Effector memory CD8-positive, alpha-beta T cell (primary cell): ENCODE data around the gene PSMA1.
A peak's percentile ranks its signal among the peaks of the same experiment; 100 is the strongest.

Source experiments
- ATAC-seq: fragments of 150-1000 bp; cut with Tn5 transposase; replicated peaks from 2 replicates; pipeline ENCODE4 v1.10.0; 2021; ENCODE audit warnings: mild to moderate bottlenecking, moderate library complexity
- DNase-seq, 3 experiments: peaks; one replicate each; pipeline ENCODE4 v3.0.0; 2021
- H3K27ac Mint-ChIP-seq, 2 donors: one replicate each; pipeline ENCODE4 v1.8.0; 2022; ENCODE audit warnings: mild to moderate bottlenecking in 2 of 2, mixed read lengths in 2 of 2, moderate library complexity in 2 of 2
- H3K27me3 Mint-ChIP-seq, 2 donors: one replicate each; pipeline ENCODE4 v1.8.0; 2022; ENCODE audit warnings: mixed read lengths in 2 of 2
- H3K36me3 Mint-ChIP-seq: one replicate; pipeline ENCODE4 v1.8.0; 2022; ENCODE audit warnings: mild to moderate bottlenecking, moderate library complexity, mixed read lengths; ENCODE audit not compliant: insufficient read depth
- H3K4me1 Mint-ChIP-seq, 2 donors: one replicate each; pipeline ENCODE4 v1.8.0; 2022; ENCODE audit warnings: low read depth in 2 of 2, mixed read lengths in 2 of 2
- H3K4me3 Mint-ChIP-seq, 2 donors: one replicate each; pipeline ENCODE4 v1.8.0; 2022; ENCODE audit warnings: mild to moderate bottlenecking in 2 of 2, mixed read lengths in 2 of 2, moderate library complexity in 2 of 2
- H3K9me3 Mint-ChIP-seq, 2 donors: one replicate each; pipeline ENCODE4 v1.8.0; 2022; ENCODE audit warnings: mixed read lengths in 2 of 2

PSMA1 gene

GRCh38 chr11:14518820-14519219, 1.4 kb downstream of the PSMA1 start:
- Mint-ChIP-seq H3K4me1 (peaks cover 19 to 26% of the 10 kb centered on the region in 2 donors), H3K36me3 (peaks cover 54% of the 10 kb centered on the region), H3K27ac (peak overlapping the region; percentile 97 to 98), H3K9me3 (no peaks in the 10 kb centered on the region), H3K27me3 (no peaks in the 10 kb centered on the region), H3K4me3 (peak overlapping the region; percentile 89 to 96)
- DNase-seq (no peak), ATAC-seq (no peak)

GRCh38 chr11:14513800-14514199, 6.4 kb downstream of the PSMA1 start:
- DNase-seq = no peak
- no peak for ATAC-seq
- Mint-ChIP-seq H3K36me3 (peaks cover 91% of the 10 kb centered on the region), H3K27me3 (no peaks in the 10 kb centered on the region), H3K9me3 (no peaks in the 10 kb centered on the region), H3K4me3 (no peak overlapping the region), H3K4me1 (peaks cover 6 to 8% of the 10 kb centered on the region in 2 donors), H3K27ac (peak overlapping the region in 1 of 2 donors; percentile 54)

- no peaks in the 10 kb centered on the region for H3K4me1 Mint-ChIP-seq
- peak overlapping the region in 1 of 2 donors; percentile 6 for H3K27ac Mint-ChIP-seq
- no peak for ATAC-seq
- H3K36me3 Mint-ChIP-seq = peaks cover 82% of the 10 kb centered on the region
- H3K4me3 Mint-ChIP-seq = no peak overlapping the region
- no peak for DNase-seq
- no peaks in the 10 kb centered on the region for H3K9me3 Mint-ChIP-seq
- H3K27me3 Mint-ChIP-seq = no peaks in the 10 kb centered on the region
Measured at GRCh38 chr11:14506532-14506931, 13.7 kb downstream of the PSMA1 start.

GRCh38 chr11:14503023-14503422, 17.2 kb downstream of the PSMA1 start:
- peaks cover 72% of the 10 kb centered on the region for H3K36me3 Mint-ChIP-seq

GRCh38 chr11:14502039-14502438, 18.1 kb downstream of the PSMA1 start:
- Mint-ChIP-seq H3K4me1 (peaks cover 15 to 18% of the 10 kb centered on the region in 2 donors), H3K4me3 (no peak overlapping the region), H3K36me3 (peaks cover 73% of the 10 kb centered on the region), H3K27me3 (no peaks in the 10 kb centered on the region), H3K27ac (no peak overlapping the region), H3K9me3 (no peaks in the 10 kb centered on the region)
- ATAC-seq (no peak), DNase-seq (no peak)

More at GRCh38 chr11:14503023-14503422, 17.2 kb downstream of the PSMA1 start:
- no peak overlapping the region for H3K27ac Mint-ChIP-seq
- H3K4me3 Mint-ChIP-seq = no peak overlapping the region
- no peaks in the 10 kb centered on the region for H3K9me3 Mint-ChIP-seq
- ATAC-seq = no peak
- H3K4me1 Mint-ChIP-seq = peaks cover 8% of the 10 kb centered on the region in 2 donors
- DNase-seq = no peak
- no peaks in the 10 kb centered on the region for H3K27me3 Mint-ChIP-seq

- peak overlapping the region; percentile 95 to 99 for H3K4me3 Mint-ChIP-seq
- ATAC-seq (peak; percentile 47), DNase-seq (peak; percentile 28 to 41 (median 40))
- H3K27me3 Mint-ChIP-seq = no peaks in the 10 kb centered on the region
- no peaks in the 10 kb centered on the region for H3K9me3 Mint-ChIP-seq
- peaks cover 20 to 27% of the 10 kb centered on the region in 2 donors for H3K4me1 Mint-ChIP-seq
- H3K27ac Mint-ChIP-seq = peak overlapping the region; percentile 99
- H3K36me3 Mint-ChIP-seq = peaks cover 73% of the 10 kb centered on the region
Measured at GRCh38 chr11:14500181-14500651, 20.0 kb downstream of the PSMA1 start.

GRCh38 chr11:14499560-14500180, 20.5 kb downstream of the PSMA1 start, which contains the start of gene COPB1:
Gene COPB1, minus strand, starts transcription at chr11:14499811. Its CDS starts 883 bp downstream, at chr11:14498928.
- ATAC-seq = peak; percentile 95
- Mint-ChIP-seq H3K4me1 (peaks cover 22 to 32% of the 10 kb centered on the region in 2 donors), H3K27ac (peak within 1 kb of the TSS; percentile 99), H3K4me3 (peak within 1 kb of the TSS; percentile 95 to 99), H3K36me3 (peaks cover 73% of the 10 kb centered on the region), H3K27me3 (no peaks in the 10 kb centered on the region), H3K9me3 (no peaks in the 10 kb centered on the region)
- peak; percentile 90 to 92 (median 92) for DNase-seq

GRCh38 chr11:14499178-14499559, 21.0 kb downstream of the PSMA1 start:
- Mint-ChIP-seq H3K4me1 (peaks cover 22 to 32% of the 10 kb centered on the region in 2 donors), H3K4me3 (peak overlapping the region; percentile 95 to 99), H3K36me3 (peaks cover 73% of the 10 kb centered on the region), H3K27me3 (no peaks in the 10 kb centered on the region), H3K27ac (peak overlapping the region; percentile 99), H3K9me3 (no peaks in the 10 kb centered on the region)
- ATAC-seq = peak; percentile 26
- DNase-seq = peak in 2 of 3 experiments; percentile 18 to 27

GRCh38 chr11:14480716-14481115, 39.5 kb downstream of the PSMA1 start:
- no peaks in the 10 kb centered on the region for H3K9me3 Mint-ChIP-seq
- H3K4me3 Mint-ChIP-seq = no peak overlapping the region
- no peaks in the 10 kb centered on the region for H3K27me3 Mint-ChIP-seq
- H3K27ac Mint-ChIP-seq = peak overlapping the region in 1 of 2 donors; percentile 25
- H3K36me3 Mint-ChIP-seq = peaks cover 98% of the 10 kb centered on the region
- DNase-seq (no peak), ATAC-seq (no peak)
- peaks cover 9 to 26% of the 10 kb centered on the region in 2 donors for H3K4me1 Mint-ChIP-seq

GRCh38 chr11:14471127-14471526, 49.1 kb downstream of the PSMA1 start:
- Mint-ChIP-seq H3K27ac (peak overlapping the region; percentile 5 to 61), H3K27me3 (no peaks in the 10 kb centered on the region), H3K4me1 (peaks cover 20 to 43% of the 10 kb centered on the region in 2 donors), H3K9me3 (no peaks in the 10 kb centered on the region), H3K36me3 (peaks cover 90% of the 10 kb centered on the region), H3K4me3 (peak overlapping the region in 1 of 2 donors; percentile 25)
- ATAC-seq (no peak), DNase-seq (no peak)

- H3K4me1 Mint-ChIP-seq = peaks cover 5 to 10% of the 10 kb centered on the region in 2 donors
- ATAC-seq (peak; percentile 44), DNase-seq (no peak)
- H3K27me3 Mint-ChIP-seq = no peaks in the 10 kb centered on the region
- no peak overlapping the region for H3K27ac Mint-ChIP-seq
- no peak overlapping the region for H3K4me3 Mint-ChIP-seq
- H3K9me3 Mint-ChIP-seq = no peaks in the 10 kb centered on the region
- H3K36me3 Mint-ChIP-seq = peaks cover 48% of the 10 kb centered on the region
Measured at GRCh38 chr11:14463623-14464022, 56.6 kb downstream of the PSMA1 start.

- DNase-seq = no peak
- H3K27me3 Mint-ChIP-seq = no peaks in the 10 kb centered on the region
- H3K9me3 Mint-ChIP-seq = no peaks in the 10 kb centered on the region
- ATAC-seq = no peak
- H3K4me1 Mint-ChIP-seq = peaks cover 0 to 9% of the 10 kb centered on the region in 2 donors
- no peak overlapping the region for H3K27ac Mint-ChIP-seq
- peaks cover 51% of the 10 kb centered on the region for H3K36me3 Mint-ChIP-seq
- H3K4me3 Mint-ChIP-seq = no peak overlapping the region
Measured at GRCh38 chr11:14460147-14460546, 60.0 kb downstream of the PSMA1 start.

GRCh38 chr11:14458377-14458776, 61.8 kb downstream of the PSMA1 start:
- Mint-ChIP-seq H3K36me3 (peaks cover 51% of the 10 kb centered on the region), H3K9me3 (no peaks in the 10 kb centered on the region), H3K4me3 (no peak overlapping the region), H3K27me3 (no peaks in the 10 kb centered on the region), H3K27ac (peak overlapping the region in 1 of 2 donors; percentile 6), H3K4me1 (peaks cover 0 to 9% of the 10 kb centered on the region in 2 donors)
- ATAC-seq (no peak), DNase-seq (no peak)
